ENCODE results near the gene KEAP1.

DNA sequence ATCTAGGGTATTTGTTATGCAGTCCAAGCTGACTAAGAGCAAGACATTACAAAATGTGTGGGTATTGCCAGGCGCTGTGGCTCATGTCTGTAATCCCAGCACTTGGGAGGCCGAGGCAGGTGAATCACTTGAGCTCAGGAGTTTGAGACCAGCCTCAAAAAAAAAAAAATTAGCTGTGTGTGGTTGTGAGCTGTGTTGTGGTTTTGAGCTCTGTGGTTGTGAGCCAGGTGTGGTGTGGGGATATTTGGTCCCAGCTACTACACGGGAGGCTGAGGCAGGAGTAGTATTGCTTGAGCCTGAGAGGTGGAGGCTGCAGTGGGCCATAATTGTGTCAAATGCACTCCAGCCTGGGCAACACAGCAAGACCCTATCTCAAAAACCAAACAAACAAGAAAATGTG, 5.6 kb upstream of the KEAP1 start:
- TF ChIP-seq CTCF (IDR thresholded peaks at IDR 0.05) (no peak), POLR2A (IDR thresholded peaks at IDR 0.05) (no peak)

Measured in Peyer's patch (tissue), 4 donors.